Islet precursor cell (in vitro differentiated cells): Measurements from ENCODE around the gene CARMIL1.
"Not testable (repeated sequence)": the region's sequence is repeated elsewhere in the genome, so short reads cannot be mapped to it uniquely, and the experiment has no call there.

Experiments
- DNase-seq: peaks from one replicate; pipeline ENCODE4 v3.0.0-alpha.2; 2018

Gene CARMIL1

DNA sequence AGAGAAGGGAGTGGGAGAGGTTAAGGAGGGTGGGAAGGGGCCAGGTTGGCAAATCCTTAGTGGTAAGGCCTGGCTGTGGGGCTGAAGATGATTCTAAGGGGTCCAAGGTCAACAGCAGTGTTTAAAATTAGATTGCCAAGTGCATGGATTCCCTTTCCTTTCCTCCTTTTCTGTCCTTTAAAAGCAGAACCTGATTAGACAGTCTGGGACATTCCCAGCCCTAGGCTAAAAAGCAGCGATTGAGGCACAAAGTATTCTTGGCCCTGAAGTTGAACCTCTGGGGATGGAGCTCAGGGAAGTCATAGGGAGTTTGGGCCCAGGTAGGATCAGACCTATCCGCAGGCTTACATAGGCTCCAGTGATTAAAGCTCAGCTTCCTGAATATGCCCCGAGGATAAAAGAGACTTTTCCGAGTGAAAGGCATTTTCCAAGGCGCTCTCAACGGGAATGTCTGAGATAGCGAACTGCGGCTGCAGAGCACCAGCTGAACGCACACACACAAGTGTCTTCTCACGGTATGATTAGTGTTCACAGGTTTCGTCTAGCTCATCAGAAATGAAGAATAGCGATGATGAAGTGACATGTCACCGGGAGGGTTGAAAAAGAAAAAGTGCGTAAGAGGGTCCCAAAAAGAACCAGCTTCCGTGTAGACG, 787 bp upstream of the CARMIL1 start:
- DNase-seq, result peak; percentile 74

DNA sequence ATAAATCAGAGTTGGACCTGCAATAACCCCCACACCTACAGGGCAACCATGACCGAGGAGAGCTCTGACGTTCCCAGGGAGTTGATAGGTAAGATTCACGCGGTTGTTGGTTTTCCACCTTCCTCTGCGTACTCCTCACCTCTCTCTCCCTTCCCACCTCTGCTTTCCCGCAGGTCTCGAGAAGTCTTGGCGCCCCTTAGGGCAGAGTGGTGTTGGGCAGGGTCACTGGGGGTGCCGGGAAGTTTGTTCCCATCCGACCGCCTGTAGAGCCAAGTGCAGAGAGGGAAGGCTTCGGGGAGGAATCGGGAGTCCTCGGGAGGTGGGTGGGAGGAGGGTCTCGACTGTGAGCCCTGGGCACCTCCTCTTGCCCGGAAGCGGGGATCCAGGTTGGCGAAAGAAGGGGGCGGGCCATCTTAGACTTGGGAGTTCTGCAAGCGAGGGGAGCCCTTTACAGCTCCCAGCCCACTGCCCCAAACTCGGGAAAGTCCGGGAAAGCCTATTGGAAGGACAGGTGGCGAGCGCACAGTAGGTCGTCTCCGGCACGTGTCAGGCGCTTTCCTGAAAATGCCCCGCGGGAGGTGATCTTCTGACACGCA, 672 bp downstream of the CARMIL1 start:
- DNase-seq, result peak; percentile 64

DNA sequence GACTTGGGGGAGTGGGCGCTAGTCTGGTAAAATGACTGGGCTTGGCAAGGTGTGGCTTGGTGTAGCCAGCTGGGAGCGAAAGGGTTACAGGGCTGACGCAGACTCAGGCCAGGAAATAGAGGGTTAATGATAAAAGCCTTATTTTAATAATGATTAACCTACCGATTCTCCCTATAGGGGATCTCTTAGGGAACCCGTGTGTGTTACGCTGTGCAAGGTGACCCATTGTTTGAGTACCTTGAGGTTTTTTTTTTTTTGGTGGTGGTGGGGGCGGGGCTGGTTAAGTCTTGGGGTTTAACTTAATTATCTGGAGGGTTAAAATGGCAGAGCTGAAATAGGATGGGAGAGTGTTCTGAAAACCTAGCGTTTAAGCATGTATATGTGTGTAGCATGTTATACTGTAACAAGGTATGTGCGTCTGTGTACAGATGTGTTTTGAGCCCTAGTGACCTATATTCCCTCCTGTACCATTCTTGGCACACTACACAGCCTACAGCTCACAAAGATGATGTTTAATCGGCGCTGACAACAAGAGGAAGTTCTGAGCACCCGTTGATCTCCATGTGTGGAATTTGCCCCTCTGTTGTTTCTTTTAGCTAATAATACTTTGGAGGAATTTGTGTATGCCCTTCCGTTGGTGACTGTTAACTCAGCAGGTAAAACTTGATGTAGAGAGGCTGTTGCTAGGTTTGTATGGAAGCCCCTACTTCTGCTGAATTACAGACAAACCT, 1.3 kb downstream of the CARMIL1 start:
- DNase-seq, result no peak

DNA sequence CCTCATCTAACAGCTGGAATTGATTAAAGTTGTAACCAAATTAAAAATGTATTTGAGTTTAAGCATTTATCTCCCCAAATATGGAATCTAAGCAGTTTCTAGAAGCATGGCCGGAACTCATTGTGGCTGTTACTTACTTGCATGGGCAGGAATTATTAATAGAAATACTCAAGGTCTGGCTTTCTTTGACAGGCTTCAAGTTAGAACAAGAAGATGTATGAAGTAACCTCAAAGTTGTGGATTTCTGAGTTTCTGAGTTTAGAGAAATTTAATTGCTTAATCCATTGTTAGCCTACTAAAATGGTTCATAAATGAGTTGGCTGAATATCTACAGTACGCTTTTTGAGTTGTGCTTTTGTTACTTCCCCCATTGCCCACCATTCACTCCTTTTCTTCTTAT, 7.7 kb downstream of the CARMIL1 start:
- no peak for DNase-seq

DNA sequence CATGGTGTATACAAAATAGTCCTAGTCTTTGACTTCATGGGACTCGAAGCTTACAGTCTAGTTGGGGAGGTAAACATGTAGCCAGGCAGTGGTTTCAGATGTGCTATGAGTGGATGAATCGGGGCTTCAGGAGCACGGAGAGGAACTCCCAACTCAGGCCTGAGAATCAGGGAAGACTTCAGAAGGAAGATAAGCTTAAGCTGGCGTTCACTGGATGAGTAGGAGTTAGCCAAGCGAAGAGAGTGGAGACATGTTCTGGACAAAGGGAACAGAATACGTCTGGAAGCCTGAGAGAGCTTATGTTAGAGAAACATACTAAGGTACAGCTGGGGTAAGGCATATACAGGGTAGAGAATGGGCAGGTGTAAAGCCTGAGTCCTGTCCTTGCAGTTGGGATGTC, 8.8 kb downstream of the CARMIL1 start:
- no peak for DNase-seq

DNA sequence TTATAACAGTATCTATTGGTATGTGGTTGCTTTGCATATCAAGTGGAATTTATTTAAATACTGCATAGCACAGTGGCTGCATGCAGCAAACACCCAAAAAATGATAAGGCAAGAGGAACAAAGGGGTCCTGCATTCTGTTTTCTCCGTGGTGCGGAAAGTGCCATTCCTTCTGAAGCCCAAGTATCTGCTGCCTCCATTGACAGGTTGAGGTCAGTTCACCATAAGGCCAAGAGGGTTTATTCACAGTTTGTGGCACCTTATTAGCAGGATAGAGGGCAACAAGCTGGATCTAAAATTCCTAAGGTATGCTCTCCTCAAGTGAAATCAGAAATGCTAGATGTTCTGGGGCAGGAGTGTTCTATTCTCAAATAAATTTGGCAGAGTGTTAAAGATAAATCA, 9.3 kb downstream of the CARMIL1 start:
- DNase-seq, result no peak

DNA sequence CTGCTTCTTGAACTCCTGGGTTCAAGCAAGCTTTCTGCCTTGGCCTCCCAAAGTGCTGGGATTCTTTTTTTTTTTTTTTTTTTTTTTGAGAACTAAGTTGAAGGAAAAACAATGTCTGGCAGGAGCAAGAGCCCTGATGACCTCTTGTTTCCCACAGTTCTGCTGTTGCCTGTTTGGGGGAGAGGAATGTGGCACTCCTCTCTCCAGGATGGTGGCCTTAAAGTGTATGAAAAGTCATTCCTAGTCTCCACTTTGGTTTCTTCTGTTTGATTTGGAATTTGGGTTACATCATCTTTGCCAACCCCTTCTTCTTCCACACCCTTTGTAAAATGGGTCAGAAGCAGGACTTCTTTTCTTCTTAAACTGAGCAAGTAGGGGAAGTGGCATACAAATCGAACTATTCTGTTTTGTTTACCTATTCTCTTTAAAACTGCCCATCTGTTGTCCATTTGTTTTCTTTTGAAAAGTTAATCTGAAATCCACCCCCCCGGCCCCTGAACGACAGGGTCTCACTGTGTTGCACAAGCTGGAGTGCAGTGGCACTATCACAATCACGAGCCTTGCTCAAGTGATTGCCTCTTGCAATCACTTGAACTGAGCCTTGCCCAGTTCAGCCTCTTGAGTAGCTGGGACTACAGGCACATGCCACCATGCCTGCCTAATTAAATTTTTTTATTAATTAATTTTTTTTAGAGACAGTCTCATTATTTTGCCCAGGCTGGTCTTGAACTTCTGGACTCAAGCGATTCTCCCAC, 11.3 kb downstream of the CARMIL1 start:
- DNase-seq, result no peak

DNA sequence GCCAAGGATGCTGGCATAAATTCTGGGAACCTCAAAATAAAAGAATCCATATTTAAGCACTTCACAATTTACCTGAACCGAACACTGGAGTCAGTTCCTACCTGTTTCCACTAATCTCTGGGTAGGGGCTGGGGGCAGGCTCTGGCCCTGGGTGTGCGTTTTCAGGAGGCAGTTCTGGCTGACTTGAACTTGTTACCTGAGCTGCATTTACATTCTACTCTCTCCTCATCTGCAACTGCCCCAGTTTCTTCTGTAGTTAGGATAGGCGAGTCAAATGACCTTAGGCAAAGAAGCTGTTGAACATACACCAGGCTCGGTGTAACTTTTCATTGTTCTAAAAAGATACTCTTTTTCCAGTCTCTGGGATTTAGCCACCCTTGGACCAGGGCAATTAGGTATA, 13.2 kb downstream of the CARMIL1 start:
- no peak for DNase-seq

DNA sequence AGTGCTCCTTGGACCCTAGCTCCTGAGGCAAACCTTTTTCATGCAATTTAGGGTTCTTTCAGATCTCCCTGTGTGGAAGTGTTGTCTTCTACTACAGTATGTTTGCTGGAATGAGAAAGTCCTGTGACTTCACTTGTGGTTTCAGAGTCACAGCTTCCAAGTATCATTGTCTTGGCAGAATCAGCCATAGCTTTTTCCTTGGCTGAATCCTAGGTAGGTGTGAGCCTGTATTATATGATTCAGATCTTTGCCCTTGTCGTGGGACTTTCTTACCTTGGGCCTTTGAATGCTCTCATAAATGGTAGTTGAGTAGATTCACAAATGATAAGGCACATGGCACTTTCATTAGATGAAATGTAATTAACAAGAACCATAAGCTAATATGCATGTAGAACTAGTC, 16.5 kb downstream of the CARMIL1 start:
- no peak for DNase-seq

DNA sequence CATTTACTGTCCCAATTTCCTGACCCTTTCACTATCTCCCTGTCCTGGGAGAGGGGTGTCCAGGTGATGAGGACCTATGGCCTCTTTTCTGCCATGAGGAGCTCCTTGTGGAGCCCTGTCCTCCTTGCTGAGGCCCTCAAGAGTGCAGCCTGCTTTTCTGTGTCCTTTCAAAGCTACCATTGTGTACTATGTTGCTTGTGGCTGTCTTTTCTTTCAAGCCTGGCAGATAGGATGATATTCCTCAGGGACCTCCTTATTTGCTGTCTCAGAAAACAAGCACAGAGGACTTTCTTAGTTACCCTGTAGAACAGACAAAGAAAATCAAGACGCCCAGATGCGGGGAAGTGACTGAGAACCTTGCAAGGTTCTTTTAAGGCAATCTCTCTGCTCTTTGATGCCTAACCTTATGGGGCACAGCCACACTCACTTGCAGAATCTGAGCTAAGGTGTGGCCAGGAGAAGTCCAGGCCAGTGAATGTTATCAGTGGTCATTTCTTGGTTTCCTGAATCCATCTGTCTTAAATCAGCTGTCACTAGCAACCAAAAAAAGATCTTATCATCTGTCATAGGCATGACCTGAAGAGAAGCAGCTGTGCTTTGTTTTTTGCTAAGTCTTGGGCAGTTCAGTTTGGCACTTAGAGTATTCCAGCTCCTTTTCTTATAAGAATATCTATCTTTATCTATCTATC, 17.2 kb downstream of the CARMIL1 start:
- DNase-seq, result peak; percentile 80

DNA sequence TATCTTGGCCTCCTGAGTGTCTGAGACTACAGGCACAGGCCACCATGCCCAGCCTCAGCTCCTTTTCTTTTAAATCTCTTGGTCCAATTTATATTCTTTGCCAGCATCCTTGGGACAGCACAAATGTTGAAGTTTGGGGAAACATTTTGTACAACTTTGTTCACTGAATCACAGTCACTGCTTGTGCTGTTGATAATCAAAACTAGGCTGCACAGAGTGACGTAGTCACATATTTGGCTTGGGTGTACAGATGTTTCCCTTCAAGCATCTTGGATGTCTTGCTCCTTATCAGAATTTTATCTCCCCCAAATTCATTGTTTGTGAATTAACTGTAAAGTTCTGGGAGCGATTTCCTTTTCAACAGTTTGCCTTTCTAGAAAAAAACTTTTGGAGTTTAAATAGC, 17.9 kb downstream of the CARMIL1 start:
- DNase-seq, result no peak

DNA sequence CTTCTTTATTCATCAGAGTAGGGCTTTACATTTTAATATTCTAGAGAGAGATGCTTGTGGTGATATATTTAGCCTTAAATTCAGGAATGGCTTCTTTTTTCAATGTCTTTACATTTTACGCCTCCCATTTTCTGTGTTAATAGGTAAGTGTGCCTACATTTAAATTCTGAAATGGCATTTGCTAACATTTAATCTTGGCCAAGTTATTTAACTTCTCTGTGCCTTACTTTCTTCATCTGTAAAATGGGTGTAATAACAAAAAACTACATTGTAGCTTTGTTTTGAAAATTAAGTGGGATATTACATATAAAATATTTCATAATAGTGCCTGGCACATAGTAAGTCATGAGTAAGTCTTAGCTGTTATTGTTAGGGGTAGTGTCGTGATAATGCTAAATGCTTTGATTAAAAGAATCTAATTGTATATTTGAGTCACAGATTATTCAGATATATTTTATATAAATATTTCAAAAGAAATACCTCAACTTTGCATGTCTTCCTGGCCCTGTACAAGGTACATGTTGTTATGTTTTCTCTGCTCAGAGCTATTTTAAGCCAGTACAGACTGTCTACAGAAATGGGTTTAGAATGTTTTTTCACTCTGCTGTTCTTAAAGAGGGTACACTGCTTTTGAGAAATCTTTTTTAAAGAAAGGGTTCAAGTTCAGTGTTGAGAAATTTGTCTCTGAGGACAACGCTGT, 18.8 kb downstream of the CARMIL1 start:
- no peak for DNase-seq

DNA sequence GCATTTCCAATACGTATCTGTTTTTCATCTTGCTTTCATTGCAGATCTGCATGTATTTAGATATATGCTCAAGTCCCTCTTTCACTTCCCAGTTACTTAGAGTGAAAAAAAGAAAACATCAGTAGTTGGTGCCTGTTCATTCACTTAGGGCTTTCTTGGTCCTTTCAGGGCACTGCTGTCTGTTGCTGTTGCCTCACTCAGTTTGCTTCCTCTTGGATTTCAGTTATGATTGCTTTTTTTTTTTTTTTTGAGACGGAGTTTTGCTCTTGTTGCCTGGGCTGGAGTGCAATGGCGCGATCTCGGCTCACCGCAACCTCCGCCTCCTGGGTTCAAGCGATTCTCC, 19.3 kb downstream of the CARMIL1 start:
- not testable (repeated sequence) for DNase-seq

DNA sequence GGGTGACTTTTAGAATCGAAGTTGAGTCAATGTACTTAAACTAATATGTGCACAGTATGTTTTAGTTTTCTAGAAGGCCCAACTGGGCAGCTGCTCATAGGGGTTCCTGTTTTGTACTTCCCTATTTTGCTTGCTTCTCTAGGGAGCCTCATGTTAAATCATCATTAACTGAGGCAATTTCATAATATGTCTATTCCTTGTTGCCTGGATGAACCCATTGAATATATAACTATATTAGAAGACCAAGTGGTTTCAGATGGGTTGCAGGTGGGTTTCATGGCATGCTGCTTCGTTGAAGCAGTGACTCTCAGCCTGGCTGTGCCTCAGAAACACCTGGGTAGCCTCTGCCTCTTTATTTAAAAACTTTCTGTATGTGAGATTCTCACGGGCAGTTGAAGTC, 22.2 kb downstream of the CARMIL1 start:
- DNase-seq, result no peak

DNA sequence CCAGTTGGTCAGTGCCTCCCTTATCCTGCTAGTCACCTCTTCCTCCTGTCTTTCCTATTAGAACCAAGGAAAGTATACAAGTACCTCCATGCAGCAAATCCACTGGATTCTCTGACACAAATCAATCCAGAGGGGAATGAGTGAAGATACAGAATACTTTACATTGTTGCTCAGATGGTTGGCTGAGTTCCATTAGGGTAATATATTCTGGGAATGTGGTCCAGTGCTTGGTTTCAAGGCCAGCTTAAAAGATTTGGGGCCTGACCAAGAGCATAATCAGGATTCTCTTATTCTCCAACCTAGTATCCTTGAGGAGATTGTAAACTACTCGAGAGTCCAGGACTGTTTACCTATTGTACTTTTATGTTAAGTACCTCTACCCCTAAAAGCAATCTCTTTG, 23.0 kb downstream of the CARMIL1 start:
- DNase-seq, result no peak

DNA sequence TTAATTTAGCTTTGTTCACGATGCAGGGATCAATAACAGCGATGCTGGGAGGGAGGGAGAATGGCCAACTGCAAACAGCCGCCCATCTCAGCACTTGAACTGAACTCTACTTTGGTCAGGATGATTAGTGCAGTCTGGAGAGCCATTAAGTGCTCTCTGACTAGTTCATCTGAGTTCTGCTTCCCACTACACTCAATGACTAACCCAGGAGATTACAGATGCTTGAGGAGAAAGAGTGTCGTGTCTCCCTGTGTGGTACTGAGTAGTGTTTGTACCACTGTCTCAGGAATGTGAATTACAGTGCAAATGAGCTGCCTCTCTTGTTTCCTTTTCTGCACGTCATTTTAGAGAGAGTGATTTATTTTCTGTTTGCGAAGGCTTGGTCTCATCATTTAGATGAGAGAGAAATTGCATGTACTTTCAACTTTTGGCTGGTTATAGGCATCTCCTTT, 23.5 kb downstream of the CARMIL1 start:
- DNase-seq, result peak; percentile 94

DNA sequence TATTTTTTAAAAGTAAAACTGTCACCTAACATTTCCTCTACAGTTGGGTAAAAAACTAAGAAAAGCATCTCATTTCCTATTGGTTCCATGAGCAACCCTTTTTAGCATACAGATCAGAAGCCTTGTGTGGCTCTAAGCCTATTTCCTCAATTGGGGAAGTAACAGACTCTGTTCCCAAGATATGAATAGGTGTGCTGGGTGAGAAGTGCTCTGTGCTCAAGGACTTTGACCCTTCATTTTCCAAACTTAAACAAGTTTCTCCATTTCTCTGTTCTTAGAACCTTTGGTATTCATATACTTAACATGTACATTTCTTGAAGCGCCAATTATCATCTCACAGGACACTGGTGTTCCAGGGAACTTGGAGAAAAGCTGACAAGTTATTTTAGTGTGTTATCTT, 24.1 kb downstream of the CARMIL1 start:
- no peak for DNase-seq

DNA sequence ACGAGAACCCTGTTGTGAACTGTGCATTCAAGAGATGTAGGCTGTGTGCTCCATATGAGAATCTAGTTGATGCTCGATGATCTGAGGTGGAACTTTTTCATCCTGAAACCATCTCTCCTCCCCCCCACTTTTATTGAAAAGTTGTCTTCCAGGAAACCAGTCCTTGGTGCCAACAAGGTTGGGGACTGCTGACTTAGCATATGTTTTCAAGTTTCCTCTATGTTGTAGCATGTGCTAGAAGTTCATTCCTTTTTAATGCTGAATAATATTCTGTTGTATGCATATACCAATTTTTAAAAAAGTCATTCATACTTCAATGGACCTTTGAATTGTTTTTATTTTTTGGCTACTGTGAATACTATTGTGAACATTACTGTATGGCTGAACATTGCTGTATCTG, 27.2 kb downstream of the CARMIL1 start:
- DNase-seq, result no peak

DNA sequence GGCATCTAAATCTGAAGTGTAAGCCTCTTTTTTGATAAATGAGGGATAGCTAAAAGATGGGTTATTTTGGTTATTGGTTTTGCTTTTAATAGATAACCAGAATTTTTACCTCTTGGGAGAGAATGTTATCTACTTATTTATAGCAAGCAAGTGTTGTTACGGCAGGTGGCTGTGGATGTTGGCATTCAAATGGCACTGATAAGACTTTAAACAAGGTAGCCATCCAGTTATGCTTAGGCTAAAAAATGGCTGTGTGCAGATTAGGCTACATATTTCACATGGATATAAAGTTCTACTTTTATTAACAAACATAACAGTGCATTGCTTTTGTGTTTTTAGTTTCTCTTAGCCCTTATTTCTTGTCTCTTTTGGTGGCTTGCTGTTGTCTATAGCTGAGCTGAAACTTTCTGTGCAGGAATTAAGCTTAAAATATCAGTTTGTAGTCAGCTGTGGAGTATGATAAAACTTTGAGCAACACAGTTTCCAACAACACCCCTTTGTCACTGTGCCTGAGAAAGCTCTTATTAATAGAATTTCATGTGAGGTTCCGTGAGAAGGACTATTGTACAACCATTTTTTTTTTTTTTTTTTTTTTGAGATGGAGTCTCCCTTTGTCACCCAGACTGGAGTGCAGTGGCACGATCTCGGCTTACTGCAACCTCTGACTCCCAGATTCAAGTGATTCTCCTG, 28.8 kb downstream of the CARMIL1 start:
- DNase-seq, result no peak

DNA sequence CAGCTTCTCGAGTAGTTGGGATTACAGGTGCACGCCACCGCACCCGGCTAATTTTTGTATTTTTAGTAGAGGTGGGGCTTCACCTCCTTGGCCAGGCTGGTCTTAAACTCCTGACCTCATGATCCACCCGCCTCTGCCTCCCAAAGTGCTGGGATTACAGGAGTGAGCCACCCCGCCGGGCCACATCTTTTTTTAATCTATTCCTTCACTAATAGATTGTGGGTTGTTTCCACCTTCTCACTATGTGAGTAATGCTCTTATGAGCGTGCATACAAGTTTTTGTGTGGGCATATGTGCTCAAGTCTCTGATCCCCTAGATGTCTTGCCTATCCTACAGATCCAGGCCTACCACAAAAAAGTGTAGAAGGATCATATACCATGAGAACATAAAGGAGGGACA, 30.7 kb downstream of the CARMIL1 start:
- no peak for DNase-seq

DNA sequence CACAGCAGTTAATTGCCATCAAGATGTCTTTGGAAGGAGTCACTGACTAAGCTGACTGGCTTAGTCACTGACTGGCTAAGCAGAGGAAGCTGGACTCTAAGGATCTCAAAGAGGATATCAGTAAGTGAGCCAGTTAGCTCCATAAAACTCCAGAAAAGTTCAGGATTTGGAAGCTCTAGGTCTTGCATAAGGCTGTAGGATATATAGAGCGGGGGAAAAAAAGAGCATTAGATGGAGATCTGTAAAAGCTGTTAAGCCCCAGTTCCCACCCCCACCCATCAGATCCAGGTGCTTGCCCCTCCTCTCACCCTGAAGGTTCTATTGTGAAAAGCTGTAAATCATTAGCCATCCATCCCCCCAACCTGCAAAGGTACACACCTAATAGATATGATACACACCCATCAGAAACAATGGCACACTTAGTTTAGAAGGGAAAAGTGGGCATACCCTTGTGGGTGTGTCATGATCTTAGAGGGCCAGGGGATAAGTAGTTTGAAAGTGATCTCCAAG, 32.2 kb downstream of the CARMIL1 start:
- peak; percentile 72 for DNase-seq
